Keratinocyte (primary cell): ENCODE measurements around the gene TTC8. TPM values are rescaled to one million over a fixed set of nuclear protein-coding genes. Genes with fewer than 3 reads are reported as not detected.

Experiments
- DNase-seq: peaks from one replicate; pipeline ENCODE4 v3.0.0-alpha.2; 2011; ENCODE audit warnings: low read depth, missing footprints, low spot score
- FAIRE-seq: peaks from 2 replicates; lab custom pipeline; 2011; peaks lifted over from hg19 to GRCh38; lab: Jason Lieb, UNC
- H2AFZ ChIP-seq: 2 replicates; pipeline ENCODE4 v1.6.0; 2012; ENCODE audit warnings: low read length, control low read depth, inconsistent platforms; ENCODE audit not compliant: control insufficient read depth
- H3K27ac ChIP-seq: 2 replicates; pipeline ENCODE4 v1.5.1; 2011; ENCODE audit warnings: low read length; ENCODE audit not compliant: control insufficient read depth, insufficient read depth
- H3K27me3 ChIP-seq: 3 replicates; pipeline ENCODE4 v1.6.0; 2011; ENCODE audit warnings: low read length; ENCODE audit not compliant: control insufficient read depth, insufficient read depth; ENCODE audit errors: extremely low read depth
- H3K36me3 ChIP-seq, 2 experiments: 2 replicates in 1 of 2; 3 replicates in 1 of 2; pipeline ENCODE4 v1.5.1; 2011; ENCODE audit warnings: low read length in 2 of 2, mild to moderate bottlenecking in 1 of 2; ENCODE audit not compliant: control insufficient read depth in 2 of 2, insufficient read depth in 2 of 2; ENCODE audit errors: extremely low read depth in 1 of 2
- H3K4me1 ChIP-seq: 3 replicates; pipeline ENCODE4 v1.5.1; 2011; ENCODE audit warnings: low read length; ENCODE audit not compliant: control insufficient read depth, insufficient read depth; ENCODE audit errors: extremely low read depth
- H3K4me2 ChIP-seq: 3 replicates; pipeline ENCODE4 v1.6.0; 2011; ENCODE audit warnings: low read depth, low read length; ENCODE audit not compliant: control insufficient read depth, insufficient read depth; ENCODE audit errors: extremely low read depth
- H3K4me3 ChIP-seq, 3 experiments: fragments of 200-600 bp in 1 of 3; sonication (generic) in 1 of 3; 2 replicates in 2 of 3; 3 replicates in 1 of 3; pipeline ENCODE4 v1.5.1; 2011 to 2016; ENCODE audit warnings: low read length in 3 of 3, mild to moderate bottlenecking in 3 of 3, control low read depth in 2 of 3, inconsistent platforms in 1 of 3, low read depth in 1 of 3, mixed read lengths in 1 of 3, mixed run types in 1 of 3, moderate library complexity in 1 of 3; ENCODE audit not compliant: control insufficient read depth in 2 of 3, insufficient read depth in 2 of 3; ENCODE audit errors: extremely low read depth in 1 of 3
- H3K79me2 ChIP-seq: 2 replicates; pipeline ENCODE4 v1.6.0; 2012; ENCODE audit warnings: low read length; ENCODE audit not compliant: control insufficient read depth, insufficient read depth
- H3K9ac ChIP-seq: 3 replicates; pipeline ENCODE4 v1.6.0; 2011; ENCODE audit warnings: low read length; ENCODE audit not compliant: control insufficient read depth, insufficient read depth; ENCODE audit errors: extremely low read depth
- H3K9me1 ChIP-seq: 3 replicates; pipeline ENCODE4 v1.6.0; 2011; ENCODE audit warnings: low read length; ENCODE audit not compliant: control insufficient read depth, insufficient read depth; ENCODE audit errors: extremely low read depth
- H3K9me3 ChIP-seq: 2 replicates; pipeline ENCODE4 v1.5.1; 2012; ENCODE audit warnings: low read depth, low read length; ENCODE audit not compliant: control insufficient read depth
- H4K20me1 ChIP-seq: 3 replicates; pipeline ENCODE4 v1.6.0; 2011; ENCODE audit warnings: low read length; ENCODE audit not compliant: control insufficient read depth, insufficient read depth; ENCODE audit errors: extremely low read depth
- EZH2 ChIP-seq: IDR thresholded peaks from one replicate; pipeline ENCODE4 v1.6.1; 2012; ENCODE audit warnings: inconsistent platforms, mild to moderate bottlenecking, low read length, moderate library complexity
- dilution Hi-C: fragments of 300-500 bp; cut with MboI; formaldehyde crosslinking; loops from one replicate; pipeline ENCODE4 v1.7.0; 2020; ENCODE audit warnings: low sequenced_read_pairs; ENCODE audit not compliant: extremely low pct_ligation_motif_present
- polyA plus RNA-seq, 5 experiments: library from polyadenylated mRNA; depleted of rRNA in 3 of 5; stranded (reverse) in 3 of 5; stranded (forward) in 1 of 5; unstranded in 1 of 5; fragments of >200 nt; gene quantifications; 1 replicate in 1 of 5; 2 replicates in 3 of 5; 3 replicates in 1 of 5; pipeline versions ENCODE4 v1.2.1 to v1.2.3, GENCODE V29; 2011 to 2012; ENCODE audit warnings: missing spikeins in 2 of 5, low read depth in 1 of 5, low replicate concordance in 1 of 5
- TF ChIP-seq, protein P1 (sequence below), 3 experiments: IDR thresholded peaks in 1 of 3; conservative IDR thresholded peaks in 1 of 3; optimal IDR thresholded peaks in 1 of 3; 2 replicates in 2 of 3; 3 replicates in 1 of 3; pipeline versions ENCODE3 to v1.5.1; 2011; ENCODE audit warnings: low read length in 3 of 3, mild to moderate bottlenecking in 3 of 3, moderate library complexity in 2 of 3, control low read depth in 1 of 3, inconsistent platforms in 1 of 3; ENCODE audit not compliant: insufficient read depth in 2 of 3; ENCODE audit errors: extremely low read depth in 1 of 3

TTC8 gene
- polyA plus RNA-seq, 1 donor (not counting 4 experiments of a cell fraction or from before 2014, with no cell fraction given), result 43.0 TPM

DNA sequence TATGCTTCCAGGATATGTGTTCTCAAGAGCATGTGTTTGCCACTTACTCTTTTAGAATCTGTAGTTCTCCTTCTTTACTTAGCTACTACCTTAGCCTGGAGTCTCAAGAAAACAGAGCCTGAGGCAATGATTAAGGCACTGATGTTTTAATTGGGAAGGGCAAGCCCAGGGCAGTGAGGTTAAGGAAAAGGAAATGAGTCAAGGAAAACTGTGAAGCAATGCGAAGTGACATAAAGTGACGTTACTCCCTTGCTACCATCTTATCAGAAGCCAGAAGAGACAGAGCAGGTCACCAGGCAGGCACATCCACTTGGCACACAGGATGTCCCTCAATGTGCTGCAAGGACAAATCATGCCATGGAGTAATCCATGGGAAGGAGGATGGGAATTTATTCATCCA is 20.4 kb upstream of the TTC8 start:
- Histone ChIP-seq H3K36me3 (no peaks in the 10 kb centered on the region), H3K9me1 (no peaks in the 10 kb centered on the region), H3K9ac (no peak overlapping the region), H2AFZ (no peak overlapping the region), H3K4me1 (no peaks in the 10 kb centered on the region), H3K27ac (no peak overlapping the region), H4K20me1 (no peaks in the 10 kb centered on the region), H3K27me3 (no peaks in the 10 kb centered on the region), H3K79me2 (no peaks in the 10 kb centered on the region), H3K4me3 (no peak overlapping the region), H3K4me2 (no peak overlapping the region), H3K9me3 (no peaks in the 10 kb centered on the region)
- FAIRE-seq, result no peak
- TF ChIP-seq EZH2, result no peak
- TF ChIP-seq, protein P1, sequence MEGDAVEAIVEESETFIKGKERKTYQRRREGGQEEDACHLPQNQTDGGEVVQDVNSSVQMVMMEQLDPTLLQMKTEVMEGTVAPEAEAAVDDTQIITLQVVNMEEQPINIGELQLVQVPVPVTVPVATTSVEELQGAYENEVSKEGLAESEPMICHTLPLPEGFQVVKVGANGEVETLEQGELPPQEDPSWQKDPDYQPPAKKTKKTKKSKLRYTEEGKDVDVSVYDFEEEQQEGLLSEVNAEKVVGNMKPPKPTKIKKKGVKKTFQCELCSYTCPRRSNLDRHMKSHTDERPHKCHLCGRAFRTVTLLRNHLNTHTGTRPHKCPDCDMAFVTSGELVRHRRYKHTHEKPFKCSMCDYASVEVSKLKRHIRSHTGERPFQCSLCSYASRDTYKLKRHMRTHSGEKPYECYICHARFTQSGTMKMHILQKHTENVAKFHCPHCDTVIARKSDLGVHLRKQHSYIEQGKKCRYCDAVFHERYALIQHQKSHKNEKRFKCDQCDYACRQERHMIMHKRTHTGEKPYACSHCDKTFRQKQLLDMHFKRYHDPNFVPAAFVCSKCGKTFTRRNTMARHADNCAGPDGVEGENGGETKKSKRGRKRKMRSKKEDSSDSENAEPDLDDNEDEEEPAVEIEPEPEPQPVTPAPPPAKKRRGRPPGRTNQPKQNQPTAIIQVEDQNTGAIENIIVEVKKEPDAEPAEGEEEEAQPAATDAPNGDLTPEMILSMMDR (optimal IDR thresholded peaks at IDR 0.05 in 1 of 3, IDR thresholded peaks at IDR 0.05 in 1 of 3, conservative IDR thresholded peaks at IDR 0.05 in 1 of 3; ENCODE audit: extremely low read depth in 1 of 3, insufficient read depth in 2 of 3, low read length in 3 of 3), result no peak
- no peak for DNase-seq
- dilution Hi-C loops, result no loop called here

DNA sequence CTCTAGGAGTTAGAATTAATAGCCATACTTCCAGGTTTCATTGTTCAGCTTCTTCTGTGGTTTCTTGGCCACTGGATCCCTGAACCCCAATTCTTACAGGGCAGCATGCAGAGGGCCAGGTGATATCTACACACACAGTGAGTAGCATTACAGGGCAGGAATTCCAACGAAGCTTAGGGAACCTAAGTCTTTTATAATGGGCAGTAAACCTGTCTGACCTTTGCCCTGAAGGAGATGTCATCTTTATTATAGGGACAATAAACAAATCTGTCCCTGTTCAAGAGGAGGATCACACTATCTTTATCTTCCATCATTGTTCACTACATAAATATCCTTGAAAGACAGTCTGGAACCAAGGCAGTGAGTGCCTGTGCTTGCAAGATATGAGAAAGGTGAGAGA is 20.0 kb upstream of the TTC8 start:
- Histone ChIP-seq H3K36me3 (no peaks in the 10 kb centered on the region), H2AFZ (no peak overlapping the region), H3K9me1 (no peaks in the 10 kb centered on the region), H3K79me2 (no peaks in the 10 kb centered on the region), H3K4me1 (no peaks in the 10 kb centered on the region), H3K4me3 (no peak overlapping the region), H3K4me2 (no peak overlapping the region), H4K20me1 (no peaks in the 10 kb centered on the region), H3K27me3 (no peaks in the 10 kb centered on the region), H3K9me3 (no peaks in the 10 kb centered on the region), H3K27ac (no peak overlapping the region), H3K9ac (no peak overlapping the region)
- dilution Hi-C loops, result no loop called here
- no peak for DNase-seq
- FAIRE-seq, result no peak
- TF ChIP-seq, protein P1 (optimal IDR thresholded peaks at IDR 0.05 in 1 of 3, IDR thresholded peaks at IDR 0.05 in 1 of 3, conservative IDR thresholded peaks at IDR 0.05 in 1 of 3; ENCODE audit: extremely low read depth in 1 of 3, insufficient read depth in 2 of 3, low read length in 3 of 3), result no peak
- TF ChIP-seq EZH2, result no peak
